ENCODE measurements around the gene CREBL2. TPM values are rescaled to one million over a fixed set of nuclear protein-coding genes. Genes with fewer than 3 reads are reported as not detected.
"Not testable (repeated sequence)": the region's sequence is repeated elsewhere in the genome, so short reads cannot be mapped to it uniquely, and the experiment has no call there.

Gene CREBL2
- total RNA-seq, 5 donors from 2014 or later (not counting 1 experiment from before 2014, with no cell fraction given) = 24.4 to 37.2 (median 33.8) TPM

DNA sequence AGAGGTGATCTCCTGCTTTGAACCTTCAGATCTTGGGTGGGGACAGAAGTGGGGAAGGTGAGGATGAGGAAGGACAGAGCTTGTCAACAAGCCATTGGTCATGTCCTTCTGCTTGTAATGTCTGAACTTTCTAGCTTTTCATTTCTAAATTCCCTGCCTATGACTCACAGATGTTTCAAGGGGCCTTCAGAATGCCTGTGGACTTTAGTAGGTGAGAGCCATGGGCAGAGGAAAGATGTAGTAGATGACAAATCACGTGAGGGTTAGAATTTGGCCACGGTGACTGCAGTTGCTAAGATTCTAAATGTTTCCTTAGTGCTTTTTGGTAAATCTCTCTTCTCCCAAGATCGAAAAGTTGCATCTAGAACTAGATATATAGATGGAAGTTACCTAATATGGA lies 18.7 kb upstream of the CREBL2 start:
- Histone ChIP-seq H3K27ac (ENCODE audit: low read length) (no peak overlapping the region), H3K9me3 (no peaks in the 10 kb centered on the region), H3K36me3 (ENCODE audit: control insufficient read depth in 2 of 2, extremely low read depth in 1 of 2, insufficient read depth in 1 of 2, low read length in 1 of 2) (no peaks in the 10 kb centered on the region), H3K4me3 (ENCODE audit: control insufficient read depth in 1 of 2, extremely low read depth in 1 of 2, low read length in 1 of 2) (no peak overlapping the region), H3K27me3 (replicated peaks in 1 of 2; ENCODE audit: control insufficient read depth in 2 of 2, extremely low read depth in 1 of 2, insufficient read depth in 2 of 2, low read length in 1 of 2) (no peaks in the 10 kb centered on the region), H3K4me1 (ENCODE audit: control insufficient read depth in 1 of 2, extremely low read depth in 1 of 2, insufficient read depth in 2 of 2, low read length in 2 of 2) (no peaks in the 10 kb centered on the region)
- Mint-ChIP-seq H3K4me3 (no peak overlapping the region), H3K27me3 (no peaks in the 10 kb centered on the region), H3K4me1 (peaks cover 0 to 3% (median 0%) of the 10 kb centered on the region in 3 donors), H3K27ac (no peak overlapping the region), H3K36me3 (no peaks in the 10 kb centered on the region), H3K9me3 (no peaks in the 10 kb centered on the region)
- no peak for DNase-seq
- ATAC-seq (replicated peaks in 1 of 4) = no peak
- CTCF ChIA-PET = no interaction called here
- WGBS (ENCODE audit: insufficient coverage) = no CpG with 5 or more reads among the region's 3 CpGs
- POLR2A ChIA-PET = no interaction called here

DNA sequence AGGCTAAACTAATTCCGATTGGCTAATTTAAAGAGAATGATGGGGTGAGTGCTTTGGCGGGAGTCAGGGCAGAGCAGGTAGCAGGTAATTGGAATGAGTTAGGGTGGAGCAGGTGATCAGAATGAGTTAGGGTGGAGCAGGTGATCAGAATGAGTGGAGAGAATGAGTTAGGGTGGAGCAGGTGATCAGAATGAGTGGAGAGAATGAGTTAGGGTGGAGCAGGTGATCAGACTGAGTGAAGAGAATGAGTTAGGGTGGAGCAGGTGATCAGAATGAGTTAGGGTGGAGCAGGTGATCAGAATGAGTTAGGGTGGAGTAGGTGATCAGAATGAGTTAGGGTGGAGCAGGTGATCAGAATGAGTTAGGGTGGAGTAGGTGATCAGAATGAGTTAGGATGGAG lies 15.7 kb upstream of the CREBL2 start:
- H3K4me3 Mint-ChIP-seq; H3K4me1 ChIP-seq (ENCODE audit: control insufficient read depth in 1 of 2, extremely low read depth in 1 of 2, insufficient read depth in 2 of 2, low read length in 2 of 2); H3K9me3 ChIP-seq; H3K9me3 Mint-ChIP-seq; H3K4me1 Mint-ChIP-seq; ATAC-seq (replicated peaks in 1 of 4); H3K36me3 Mint-ChIP-seq; H3K27ac ChIP-seq (ENCODE audit: low read length); H3K27me3 Mint-ChIP-seq; H3K27me3 ChIP-seq (replicated peaks in 1 of 2; ENCODE audit: control insufficient read depth in 2 of 2, extremely low read depth in 1 of 2, insufficient read depth in 2 of 2, low read length in 1 of 2); H3K27ac Mint-ChIP-seq; H3K4me3 ChIP-seq (ENCODE audit: control insufficient read depth in 1 of 2, extremely low read depth in 1 of 2, low read length in 1 of 2); POLR2A ChIA-PET; DNase-seq; H3K36me3 ChIP-seq (ENCODE audit: control insufficient read depth in 2 of 2, extremely low read depth in 1 of 2, insufficient read depth in 1 of 2, low read length in 1 of 2); CTCF ChIA-PET: not testable (repeated sequence)
- WGBS (ENCODE audit: insufficient coverage) = no CpG with 5 or more reads among the region's 2 CpGs

DNA sequence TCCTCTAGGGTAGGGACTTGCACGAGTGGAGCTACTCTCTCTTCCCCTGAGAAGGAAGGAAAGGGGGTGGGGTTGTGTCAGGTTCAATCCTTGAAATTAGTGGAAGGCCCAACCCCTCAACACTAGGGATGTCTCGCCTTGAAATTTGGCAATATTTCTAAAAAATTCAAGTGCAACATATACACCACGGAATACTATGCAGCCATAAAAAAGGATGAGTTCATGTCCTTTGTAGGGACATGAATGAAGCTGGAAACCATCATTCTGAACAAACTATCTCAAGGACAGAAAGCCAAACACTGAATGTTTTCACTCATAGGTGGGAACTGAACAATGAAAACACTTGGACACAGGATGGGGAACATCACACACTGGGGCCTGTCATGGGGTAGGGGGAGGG lies 15.1 kb upstream of the CREBL2 start:
- DNase-seq; H3K36me3 ChIP-seq (ENCODE audit: control insufficient read depth in 2 of 2, extremely low read depth in 1 of 2, insufficient read depth in 1 of 2, low read length in 1 of 2); H3K4me1 ChIP-seq (ENCODE audit: control insufficient read depth in 1 of 2, extremely low read depth in 1 of 2, insufficient read depth in 2 of 2, low read length in 2 of 2); H3K4me3 Mint-ChIP-seq; ATAC-seq (replicated peaks in 1 of 4); H3K27ac ChIP-seq (ENCODE audit: low read length); H3K27ac Mint-ChIP-seq; H3K36me3 Mint-ChIP-seq; H3K9me3 ChIP-seq; CTCF ChIA-PET; H3K27me3 ChIP-seq (replicated peaks in 1 of 2; ENCODE audit: control insufficient read depth in 2 of 2, extremely low read depth in 1 of 2, insufficient read depth in 2 of 2, low read length in 1 of 2); H3K4me1 Mint-ChIP-seq; H3K9me3 Mint-ChIP-seq; H3K27me3 Mint-ChIP-seq; H3K4me3 ChIP-seq (ENCODE audit: control insufficient read depth in 1 of 2, extremely low read depth in 1 of 2, low read length in 1 of 2): not testable (repeated sequence)
- no CpG with 5 or more reads among the region's 3 CpGs for WGBS (ENCODE audit: insufficient coverage)
- POLR2A ChIA-PET = interaction anchor here in 1 of 2 donors (0.6 kb wide), 1 partner anchor 94 kb away, joined by 9 read pairs; no protein-coding TSS in a partner anchor

DNA sequence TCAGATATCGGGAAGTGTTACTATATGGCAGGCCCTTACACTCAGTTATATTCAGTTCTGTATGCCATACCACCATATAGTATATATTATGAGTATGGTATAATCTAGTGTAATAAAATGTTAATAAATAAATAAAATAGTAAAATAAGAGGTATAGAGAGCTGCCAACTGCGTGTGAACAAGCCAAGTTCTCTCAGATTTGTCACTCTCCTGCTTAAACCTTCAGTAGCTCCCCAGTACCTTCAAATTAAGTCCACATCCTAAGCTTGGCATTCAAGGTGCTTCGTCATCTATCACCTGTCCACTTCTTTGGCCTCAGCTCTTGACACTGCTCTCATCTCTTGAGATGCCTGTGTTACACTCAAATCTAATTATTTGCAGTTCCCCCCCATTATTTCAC lies 12.8 kb upstream of the CREBL2 start:
- Histone ChIP-seq H3K9me3 (no peaks in the 10 kb centered on the region), H3K27me3 (replicated peaks in 1 of 2; ENCODE audit: control insufficient read depth in 2 of 2, extremely low read depth in 1 of 2, insufficient read depth in 2 of 2, low read length in 1 of 2) (no peaks in the 10 kb centered on the region), H3K4me3 (ENCODE audit: control insufficient read depth in 1 of 2, extremely low read depth in 1 of 2, low read length in 1 of 2) (no peak overlapping the region), H3K36me3 (ENCODE audit: control insufficient read depth in 2 of 2, extremely low read depth in 1 of 2, insufficient read depth in 1 of 2, low read length in 1 of 2) (no peaks in the 10 kb centered on the region), H3K27ac (ENCODE audit: low read length) (no peak overlapping the region), H3K4me1 (ENCODE audit: control insufficient read depth in 1 of 2, extremely low read depth in 1 of 2, insufficient read depth in 2 of 2, low read length in 2 of 2) (no peaks in the 10 kb centered on the region)
- 100% methylated on average over 1 of the region's 3 CpGs for WGBS (ENCODE audit: insufficient coverage)
- Mint-ChIP-seq H3K9me3 (no peaks in the 10 kb centered on the region), H3K4me1 (no peaks in the 10 kb centered on the region), H3K27ac (no peak overlapping the region), H3K27me3 (peaks cover 0 to 3% of the 10 kb centered on the region in 2 donors), H3K36me3 (no peaks in the 10 kb centered on the region), H3K4me3 (no peak overlapping the region)
- ATAC-seq (replicated peaks in 1 of 4) = no peak
- ChIA-PET POLR2A (no interaction called here), CTCF (interaction anchor here (0.6 to 0.9 kb wide), 3 partner anchors 35 to 177 kb away, joined by 3 to 8 read pairs (median 6); no protein-coding TSS in a partner anchor)
- DNase-seq = no peak

DNA sequence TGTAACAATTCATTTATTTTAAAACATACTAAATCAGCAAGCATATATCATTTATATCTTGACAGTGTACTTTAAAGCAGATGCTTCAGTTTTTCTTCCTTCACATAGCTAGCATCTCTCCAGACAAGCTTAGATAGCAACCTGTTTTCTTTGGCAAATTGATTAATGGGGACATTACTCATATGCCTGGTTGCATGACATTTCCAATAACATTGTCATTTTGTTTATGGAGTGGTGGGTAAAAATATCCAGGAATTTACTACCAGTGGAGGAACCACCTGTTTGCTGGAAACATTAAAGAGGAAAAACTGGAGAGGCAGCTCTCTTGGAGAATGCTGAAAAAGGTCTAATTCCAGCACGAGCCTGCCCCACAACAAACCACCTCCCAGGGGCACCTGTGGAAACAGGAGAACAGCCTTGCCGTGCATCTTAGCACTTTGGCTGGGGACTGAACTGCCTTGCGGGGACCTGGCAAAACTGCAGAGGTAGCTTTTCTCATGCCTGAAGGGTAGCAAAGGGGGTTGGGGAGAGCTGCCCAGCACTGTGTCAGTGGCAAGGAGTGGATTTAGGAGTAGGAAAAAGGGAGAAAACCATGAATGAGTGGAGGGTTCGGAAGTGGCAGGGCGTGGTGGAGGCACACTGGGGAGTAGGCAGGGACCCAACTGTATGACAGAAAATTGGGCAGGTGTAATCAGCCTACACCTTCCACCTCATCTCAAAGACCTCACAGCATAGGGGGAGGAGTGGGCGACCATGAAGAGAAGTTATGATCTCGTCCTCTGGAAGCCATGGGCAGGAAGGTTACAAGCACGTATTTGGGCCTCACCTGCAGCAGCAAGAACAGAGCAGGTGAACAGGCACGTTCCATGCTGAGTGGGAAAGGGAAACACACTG lies 11.7 kb upstream of the CREBL2 start:
- Mint-ChIP-seq H3K27me3 (peaks cover 0 to 3% of the 10 kb centered on the region in 2 donors), H3K27ac (no peak overlapping the region), H3K9me3 (no peaks in the 10 kb centered on the region), H3K4me3 (no peak overlapping the region), H3K36me3 (no peaks in the 10 kb centered on the region), H3K4me1 (no peaks in the 10 kb centered on the region)
- Histone ChIP-seq H3K27ac (ENCODE audit: low read length) (no peak overlapping the region), H3K4me1 (ENCODE audit: control insufficient read depth in 1 of 2, extremely low read depth in 1 of 2, insufficient read depth in 2 of 2, low read length in 2 of 2) (no peaks in the 10 kb centered on the region), H3K27me3 (replicated peaks in 1 of 2; ENCODE audit: control insufficient read depth in 2 of 2, extremely low read depth in 1 of 2, insufficient read depth in 2 of 2, low read length in 1 of 2) (no peaks in the 10 kb centered on the region), H3K36me3 (ENCODE audit: control insufficient read depth in 2 of 2, extremely low read depth in 1 of 2, insufficient read depth in 1 of 2, low read length in 1 of 2) (no peaks in the 10 kb centered on the region), H3K4me3 (ENCODE audit: control insufficient read depth in 1 of 2, extremely low read depth in 1 of 2, low read length in 1 of 2) (no peak overlapping the region), H3K9me3 (no peaks in the 10 kb centered on the region)
- POLR2A ChIA-PET = interaction anchor here in 1 of 2 donors (0.5 kb wide), 1 partner anchor 12 kb away, joined by 3 read pairs; the partner anchor contains the start of gene CREBL2
- CTCF ChIA-PET = no interaction called here
- 50% methylated on average over 2 of the region's 9 CpGs for WGBS (ENCODE audit: insufficient coverage)
- DNase-seq (no peak), ATAC-seq (replicated peaks in 1 of 4) (no peak)

DNA sequence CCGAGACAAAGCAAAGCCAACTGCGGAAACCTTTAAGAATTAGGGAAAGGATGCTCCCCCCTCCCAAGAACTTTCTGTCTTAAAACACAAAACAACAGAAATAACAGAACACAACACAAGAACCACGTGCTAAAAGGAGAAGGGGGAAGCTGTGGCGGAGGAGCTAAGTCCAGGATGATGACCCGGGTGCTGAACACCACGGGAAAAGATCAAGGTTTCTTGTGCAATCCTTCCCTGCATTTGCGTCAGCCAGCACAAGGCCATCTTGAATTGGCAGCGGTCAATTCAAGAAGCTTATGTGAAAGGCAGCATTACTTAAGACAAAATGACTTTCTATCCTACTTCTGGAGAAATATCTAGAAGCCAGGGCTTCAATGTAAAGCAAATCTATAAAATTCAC lies 11.0 kb upstream of the CREBL2 start:
- Histone ChIP-seq H3K36me3 (ENCODE audit: control insufficient read depth in 2 of 2, extremely low read depth in 1 of 2, insufficient read depth in 1 of 2, low read length in 1 of 2) (no peaks in the 10 kb centered on the region), H3K4me1 (ENCODE audit: control insufficient read depth in 1 of 2, extremely low read depth in 1 of 2, insufficient read depth in 2 of 2, low read length in 2 of 2) (no peaks in the 10 kb centered on the region), H3K27ac (ENCODE audit: low read length) (no peak overlapping the region), H3K4me3 (ENCODE audit: control insufficient read depth in 1 of 2, extremely low read depth in 1 of 2, low read length in 1 of 2) (no peak overlapping the region), H3K9me3 (no peaks in the 10 kb centered on the region), H3K27me3 (replicated peaks in 1 of 2; ENCODE audit: control insufficient read depth in 2 of 2, extremely low read depth in 1 of 2, insufficient read depth in 2 of 2, low read length in 1 of 2) (no peaks in the 10 kb centered on the region)
- Mint-ChIP-seq H3K36me3 (no peaks in the 10 kb centered on the region), H3K9me3 (no peaks in the 10 kb centered on the region), H3K4me1 (no peaks in the 10 kb centered on the region), H3K4me3 (no peak overlapping the region), H3K27ac (no peak overlapping the region), H3K27me3 (peaks cover 0 to 3% of the 10 kb centered on the region in 2 donors)
- ChIA-PET POLR2A (interaction anchor here in 1 of 2 donors (0.5 to 0.6 kb wide), 2 partner anchors 11 to 168 kb away, joined by 3 read pairs; partner anchors contain the start of gene CREBL2), CTCF (interaction anchor here in 1 of 2 donors (1.2 kb wide), 1 partner anchor 9 kb away, joined by 4 read pairs; no protein-coding TSS in a partner anchor)
- no peak for DNase-seq
- ATAC-seq (replicated peaks in 1 of 4) = no peak
- 70% methylated on average over 2 of the region's 8 CpGs for WGBS (ENCODE audit: insufficient coverage)
